K562 (cell line): Measurements from ENCODE around the gene SPINK8. TPM values are rescaled to one million over a fixed set of nuclear protein-coding genes. Genes with fewer than 3 reads are reported as not detected.

Source experiments
- ATAC-seq: fragments of 200-7000 bp; cut with Tn5 transposase; 3 replicates; pipeline ENCODE4 v1.9.1; 2020; ENCODE audit warnings: moderate library complexity
- BruUV-seq: library from RNA; stranded (reverse); fragments of 400-500 nt; replicated peaks from 2 replicates; lab custom pipeline; 2021; lab: Mats Ljungman, UMichigan
- CTCF ChIA-PET: fragments of 300-600 bp; formaldehyde crosslinking; extraction: SDS; loops from one replicate; lab custom pipeline; 2021; ENCODE audit warnings: low intra/inter-chr PET ratio; lab: Yijun Ruan, JAX
- POLR2A ChIA-PET: fragments of 300-600, 350-650 bp; sonication (Branson Sonifier 250); formaldehyde crosslinking; extraction: SDS; loops from one replicate; lab custom pipeline; 2021; ENCODE audit warnings: antibody characterized with exemption, inconsistent platforms; lab: Yijun Ruan, JAX
- DNase-seq, 4 experiments: peaks; one replicate each; pipeline versions ENCODE4 v3.0.0 to v3.0.0-alpha.2; 2011 to 2018; ENCODE audit warnings: low spot score in 3 of 4, mixed read lengths in 3 of 4; ENCODE audit errors: extremely low read depth in 1 of 4
- FAIRE-seq: peaks from 2 replicates; lab custom pipeline; 2011; peaks lifted over from hg19 to GRCh38; lab: Jason Lieb, UNC
- H2AFZ ChIP-seq: 2 replicates; pipeline ENCODE4 v1.6.0; 2011; ENCODE audit warnings: low read depth, low read length, control low read depth, inconsistent platforms
- H3K27ac ChIP-seq: fragments of 200-600 bp; 3 replicates; pipeline ENCODE4 v1.8.0; 2011; ENCODE audit warnings: low read depth, mild to moderate bottlenecking, control low read depth, inconsistent platforms, low read length, moderate library complexity, mixed read lengths; ENCODE audit errors: extremely low read depth
- H3K27me3 ChIP-seq, 2 experiments: fragments of 300-600 bp in 1 of 2; 2 replicates in 1 of 2; 3 replicates in 1 of 2; pipeline versions ENCODE4 v1.6.0 to v1.8.0; 2011; ENCODE audit warnings: inconsistent platforms in 2 of 2, low read length in 2 of 2, mild to moderate bottlenecking in 1 of 2, mixed read lengths in 1 of 2, moderate library complexity in 1 of 2; ENCODE audit not compliant: control insufficient read depth in 2 of 2, insufficient read depth in 2 of 2
- H3K36me3 ChIP-seq: fragments of 300-600 bp; 3 replicates; pipeline ENCODE4 v1.8.0; 2011; ENCODE audit warnings: mild to moderate bottlenecking, low read length, inconsistent platforms; ENCODE audit not compliant: control insufficient read depth, insufficient read depth
- H3K4me1 ChIP-seq, 2 experiments: fragments of 200-600 bp in 1 of 2; replicated peaks in 1 of 2; 2 replicates in 1 of 2; 3 replicates in 1 of 2; pipeline versions ENCODE4 v1.5.1 to v1.8.0; 2011; ENCODE audit warnings: inconsistent platforms in 2 of 2, low read length in 2 of 2, mild to moderate bottlenecking in 1 of 2, mixed read lengths in 1 of 2, moderate library complexity in 1 of 2; ENCODE audit not compliant: control insufficient read depth in 2 of 2, insufficient read depth in 2 of 2
- H3K4me2 ChIP-seq: 2 replicates; pipeline ENCODE4 v1.6.1; 2011; ENCODE audit warnings: low read length, control low read depth, inconsistent platforms, mixed read lengths; ENCODE audit not compliant: insufficient read depth
- H3K4me3 ChIP-seq: fragments of 200-600 bp; sonication (generic), shearing (Covaris generic); 2 replicates; pipeline ENCODE4 v1.5.1; 2016; ENCODE audit warnings: control low read depth, inconsistent platforms
- H3K79me2 ChIP-seq: fragments of 200-600 bp; 3 replicates; pipeline ENCODE4 v1.8.0; 2011; ENCODE audit warnings: low read length, inconsistent platforms; ENCODE audit not compliant: control insufficient read depth, insufficient read depth
- H3K9ac ChIP-seq, 2 experiments: 2 replicates each; pipeline versions ENCODE4 v1.6.0 to v1.6.1; 2011; ENCODE audit warnings: low read depth in 2 of 2, low read length in 2 of 2, control low read depth in 1 of 2, inconsistent platforms in 1 of 2, mild to moderate bottlenecking in 1 of 2, mixed read lengths in 1 of 2; ENCODE audit not compliant: insufficient read depth in 1 of 2
- H3K9me1 ChIP-seq: one replicate; pipeline ENCODE4 v1.6.0; 2011; ENCODE audit warnings: inconsistent platforms, mild to moderate bottlenecking, low read length, moderate library complexity; ENCODE audit not compliant: control insufficient read depth, insufficient read depth
- H3K9me3 ChIP-seq: replicated peaks from 2 replicates; pipeline ENCODE4 v1.5.1; 2011; ENCODE audit warnings: low read depth, low read length, inconsistent platforms; ENCODE audit not compliant: control insufficient read depth, insufficient read depth
- H4K20me1 ChIP-seq: replicated peaks from 2 replicates; pipeline ENCODE4 v1.6.1; 2011; ENCODE audit warnings: low read length, inconsistent platforms, mixed read lengths; ENCODE audit not compliant: control insufficient read depth, insufficient read depth
- ATF2 ChIP-seq: sonication (generic); formaldehyde crosslinking; IDR thresholded peaks from 2 replicates; pipeline ENCODE4 v1.8.1; 2022; ENCODE audit warnings: missing genetic modification reagents
- ZBTB2 ChIP-seq: fragments of 450-650 bp; IDR thresholded peaks from 2 replicates; pipeline ENCODE4 v1.6.1; 2016; ENCODE audit warnings: antibody characterized with exemption
- WGBS: fragments of 100-300 bp; shearing (Covaris generic); methylation state at CpG from one replicate; pipeline ENCODE4 v1.1.6; 2016; ENCODE audit warnings: low coverage, mixed read lengths; ENCODE audit not compliant: insufficient coverage; ENCODE audit errors: missing lambda C conversion rate; 5-methylcytosine and 5-hydroxymethylcytosine counted together
- in situ Hi-C: fragments of 300-500 bp; cut with MboI; formaldehyde crosslinking; loops from 4 replicates; pipeline ENCODE4 v1.15.0; 2018; ENCODE audit warnings: inconsistent platforms, mixed read lengths
- intact Hi-C: fragments of 100-400 bp; cut with micrococcal nuclease; formaldehyde crosslinking; loops from 2 replicates; pipeline ENCODE4 v1.14.2; 2022
- polyA plus RNA-seq, 8 experiments: library from polyadenylated mRNA; depleted of rRNA in 4 of 8; stranded (reverse) in 5 of 8; unstranded in 3 of 8; fragments of >200 nt; fragmentation: Nextera tagmentation in 2 of 8; fragmentation: Illumina TruSeq in 1 of 8; extraction: Ambion mirVana in 2 of 8; extraction: Trizol in 1 of 8; gene quantifications; 2 replicates each; pipeline versions ENCODE4 v1.2.1 to v1.2.3, GENCODE V29; 2011 to 2014; ENCODE audit warnings: inconsistent platforms in 1 of 8, missing spikeins in 1 of 8
- total RNA-seq, 7 experiments: library from RNA; depleted of rRNA in 6 of 7; stranded (reverse); fragments of >200 nt in 6 of 7; fragmentation: Illumina TruSeq in 2 of 7; extraction: Trizol in 2 of 7; gene quantifications; 2 replicates each; pipeline versions ENCODE4 v1.2.1 to v1.2.3, GENCODE V29; 2011 to 2021; ENCODE audit warnings: low replicate concordance in 1 of 7

The SPINK8 gene
- total and polyA plus RNA-seq, 9 of the 15 experiments (the other 6 are each of a cell fraction or from before 2014, with no cell fraction given) = not detected

- intact Hi-C loops (no loop called here), in situ Hi-C loops (no loop called here)
- ATAC-seq (no peak), FAIRE-seq (no peak), DNase-seq (no peak)
- ChIA-PET POLR2A (no interaction called here), CTCF (no interaction called here)
- TF ChIP-seq ATF2 (CRISPR knock-in tag) (no peak), ZBTB2 (no peak)
- Histone ChIP-seq H3K4me2 (no peak overlapping the region), H3K9ac (no peak overlapping the region), H3K79me2 (no peaks in the 10 kb centered on the region), H3K9me1 (no peaks in the 10 kb centered on the region), H3K4me1 (no peaks in the 10 kb centered on the region; a peak in 1 of 5 replicates), H3K4me3 (no peak overlapping the region), H3K9me3 (no peaks in the 10 kb centered on the region), H3K27ac (no peak overlapping the region), H4K20me1 (no peaks in the 10 kb centered on the region), H3K27me3 (peaks cover 0 to 3% of the 10 kb centered on the region in 2 experiments; a peak in 1 of 5 replicates), H3K36me3 (no peaks in the 10 kb centered on the region), H2AFZ (no peak overlapping the region)
- BruUV-seq = no TSS peak
- WGBS = 4% methylated on average over 2 of the region's 2 CpGs
Measured at GRCh38 chr3:48320996-48321395, 12.5 kb downstream of the SPINK8 start.
